Prostate gland (tissue), 2 donors: ENCODE results near the gene CADPS2. TPM values are rescaled to one million over a fixed set of nuclear protein-coding genes. Genes with fewer than 3 reads are reported as not detected.

Experiments used
- DNase-seq: peaks from one replicate; pipeline ENCODE4 v3.0.0-alpha.2; 2019; ENCODE audit warnings: low spot score
- H3K27ac ChIP-seq, 2 donors: fragments of 200-600 bp; sonication (generic); 2 replicates each; pipeline ENCODE4 v1.5.1; 2017 to 2019
- H3K27me3 ChIP-seq: fragments of 200-600 bp; sonication (generic); replicated peaks from 2 replicates; pipeline ENCODE4 v1.5.1; 2019; ENCODE audit not compliant: insufficient read depth
- H3K36me3 ChIP-seq, 2 donors: fragments of 200-600 bp; sonication (generic); 1 replicate in 1 of 2; 2 replicates in 1 of 2; pipeline versions ENCODE4 v1.5.1 to v1.8.1; 2017 to 2019
- H3K4me1 ChIP-seq: fragments of 200-600 bp; sonication (generic); replicated peaks from 2 replicates; pipeline ENCODE4 v1.5.1; 2019
- H3K4me3 ChIP-seq, 2 donors: fragments of 200-600 bp; sonication (generic); 2 replicates each; pipeline ENCODE4 v1.5.1; 2017 to 2019
- H3K9me3 ChIP-seq: fragments of 200-600 bp; sonication (generic); 2 replicates; pipeline ENCODE4 v1.5.1; 2017
- POLR2A ChIP-seq: fragments of 450-650 bp; IDR thresholded peaks from one replicate; pipeline ENCODE4 v1.6.1; 2016; ENCODE audit warnings: antibody characterized with exemption, mild to moderate bottlenecking
- POLR2AphosphoS5 ChIP-seq: sonication (generic); formaldehyde crosslinking; IDR thresholded peaks from one replicate; pipeline ENCODE4 v1.6.1; 2017; ENCODE audit warnings: antibody characterized with exemption
- WGBS: methylation state at CpG from one replicate; pipeline ENCODE4 v1.1.5; 2018; 5-methylcytosine and 5-hydroxymethylcytosine counted together
- intact Hi-C: fragments of 100-400 bp; cut with DNase I; formaldehyde crosslinking; loops from one replicate; pipeline ENCODE4 v1.14.2; 2022
- total RNA-seq, 2 donors: library from RNA; depleted of rRNA; stranded (reverse); fragments of >200 nt; gene quantifications; one replicate each; pipeline ENCODE4 v1.1.0, GENCODE V29; 2016
- TF ChIP-seq, protein P1 (sequence below), 4 experiments: fragments of 200-600 bp in 2 of 4; fragments of 450-650 bp in 2 of 4; sonication (generic) in 2 of 4; IDR thresholded peaks; 1 replicate in 3 of 4; 2 replicates in 1 of 4; pipeline ENCODE4 v1.5.1; 2016 to 2019; ENCODE audit warnings: antibody characterized with exemption in 4 of 4, mild to moderate bottlenecking in 2 of 4, moderate library complexity in 2 of 4

Gene CADPS2
- total RNA-seq, 2 donors from 2014 or later, result 22.2 to 50.4 TPM

DNA sequence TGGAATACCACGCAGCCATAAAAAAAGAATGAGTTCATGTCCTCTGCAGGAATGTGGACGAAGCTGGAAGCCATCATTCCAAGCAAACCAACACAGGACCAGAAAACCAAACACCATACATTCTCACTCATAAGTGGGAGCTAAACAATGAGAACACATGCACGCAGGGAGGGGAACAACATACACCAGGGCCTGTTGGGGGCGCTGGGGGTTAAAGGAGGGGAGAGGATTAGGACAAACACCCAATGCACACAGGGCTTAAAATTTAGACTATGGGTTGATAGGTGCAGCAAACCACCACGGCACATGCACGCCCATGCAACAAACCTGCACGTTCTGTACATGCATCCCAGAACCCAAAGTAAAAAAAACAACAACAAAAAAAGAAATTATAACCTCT is 210.6 kb downstream of the CADPS2 start:
- no peaks in the 10 kb centered on the region for H3K9me3 ChIP-seq
- H3K36me3 ChIP-seq, result no peaks in the 10 kb centered on the region
- H3K4me3 ChIP-seq, result no peak overlapping the region
- intact Hi-C loops, result no loop called here
- no peak overlapping the region for H3K27ac ChIP-seq
- 73% methylated on average over 7 of the region's 7 CpGs for WGBS
- TF ChIP-seq POLR2AphosphoS5 (no peak), POLR2A (no peak)
- TF ChIP-seq, protein P1, sequence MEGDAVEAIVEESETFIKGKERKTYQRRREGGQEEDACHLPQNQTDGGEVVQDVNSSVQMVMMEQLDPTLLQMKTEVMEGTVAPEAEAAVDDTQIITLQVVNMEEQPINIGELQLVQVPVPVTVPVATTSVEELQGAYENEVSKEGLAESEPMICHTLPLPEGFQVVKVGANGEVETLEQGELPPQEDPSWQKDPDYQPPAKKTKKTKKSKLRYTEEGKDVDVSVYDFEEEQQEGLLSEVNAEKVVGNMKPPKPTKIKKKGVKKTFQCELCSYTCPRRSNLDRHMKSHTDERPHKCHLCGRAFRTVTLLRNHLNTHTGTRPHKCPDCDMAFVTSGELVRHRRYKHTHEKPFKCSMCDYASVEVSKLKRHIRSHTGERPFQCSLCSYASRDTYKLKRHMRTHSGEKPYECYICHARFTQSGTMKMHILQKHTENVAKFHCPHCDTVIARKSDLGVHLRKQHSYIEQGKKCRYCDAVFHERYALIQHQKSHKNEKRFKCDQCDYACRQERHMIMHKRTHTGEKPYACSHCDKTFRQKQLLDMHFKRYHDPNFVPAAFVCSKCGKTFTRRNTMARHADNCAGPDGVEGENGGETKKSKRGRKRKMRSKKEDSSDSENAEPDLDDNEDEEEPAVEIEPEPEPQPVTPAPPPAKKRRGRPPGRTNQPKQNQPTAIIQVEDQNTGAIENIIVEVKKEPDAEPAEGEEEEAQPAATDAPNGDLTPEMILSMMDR (IDR thresholded peaks at IDR 0.05), result no peak
- no peak for DNase-seq
- no peaks in the 10 kb centered on the region for H3K27me3 ChIP-seq
- no peaks in the 10 kb centered on the region for H3K4me1 ChIP-seq

DNA sequence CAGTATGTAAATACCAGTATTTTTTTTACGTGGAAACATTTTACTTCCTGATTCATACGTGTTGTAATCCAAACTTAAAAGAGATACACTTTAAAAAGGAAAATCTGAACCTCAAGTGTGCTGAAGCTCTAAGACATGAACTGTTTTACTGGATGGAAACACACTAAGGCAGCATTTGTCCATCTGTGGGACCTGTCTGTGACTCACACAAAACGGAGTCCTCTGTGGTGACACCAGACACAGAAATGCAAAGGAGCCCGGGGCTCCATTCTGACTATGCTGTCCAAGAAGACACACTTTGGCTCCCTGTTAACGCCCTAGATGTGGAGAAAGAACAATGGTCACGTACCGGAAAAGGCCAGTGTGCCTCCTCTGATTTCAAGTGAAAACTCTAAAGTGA is 211.2 kb downstream of the CADPS2 start:
- no peaks in the 10 kb centered on the region for H3K27me3 ChIP-seq
- H3K36me3 ChIP-seq, result no peaks in the 10 kb centered on the region
- no peaks in the 10 kb centered on the region for H3K4me1 ChIP-seq
- peak overlapping the region in 1 of 2 donors; percentile 14 for H3K4me3 ChIP-seq
- intact Hi-C loops, result no loop called here
- peak overlapping the region; percentile 55 for H3K27ac ChIP-seq
- peak; percentile 27 for DNase-seq
- TF ChIP-seq POLR2A (no peak), POLR2AphosphoS5 (no peak)
- TF ChIP-seq, protein P1 (IDR thresholded peaks at IDR 0.05), result no peak
- WGBS, result 30% methylated on average over 7 of the region's 7 CpGs
- H3K9me3 ChIP-seq, result no peaks in the 10 kb centered on the region

DNA sequence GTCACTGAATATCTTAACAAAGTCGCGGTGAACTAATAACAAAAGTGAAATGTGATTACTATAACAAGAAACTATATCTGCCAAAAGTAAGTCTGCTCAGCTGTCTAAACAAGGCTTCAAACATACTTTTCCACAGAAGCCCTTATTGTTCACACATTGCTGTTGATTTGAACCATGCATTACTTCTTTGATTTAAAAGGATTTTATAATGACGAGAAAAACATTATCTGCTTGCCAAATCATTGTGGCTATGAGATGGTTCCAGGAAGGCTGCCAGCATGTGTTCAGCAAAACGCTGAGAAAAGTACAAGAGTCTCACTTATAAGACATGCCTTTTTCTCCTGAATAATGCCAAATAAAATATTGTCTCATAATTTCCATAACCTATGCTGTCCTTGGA is 211.8 kb downstream of the CADPS2 start:
- peak overlapping the region in 1 of 2 donors; percentile 14 for H3K4me3 ChIP-seq

DNA sequence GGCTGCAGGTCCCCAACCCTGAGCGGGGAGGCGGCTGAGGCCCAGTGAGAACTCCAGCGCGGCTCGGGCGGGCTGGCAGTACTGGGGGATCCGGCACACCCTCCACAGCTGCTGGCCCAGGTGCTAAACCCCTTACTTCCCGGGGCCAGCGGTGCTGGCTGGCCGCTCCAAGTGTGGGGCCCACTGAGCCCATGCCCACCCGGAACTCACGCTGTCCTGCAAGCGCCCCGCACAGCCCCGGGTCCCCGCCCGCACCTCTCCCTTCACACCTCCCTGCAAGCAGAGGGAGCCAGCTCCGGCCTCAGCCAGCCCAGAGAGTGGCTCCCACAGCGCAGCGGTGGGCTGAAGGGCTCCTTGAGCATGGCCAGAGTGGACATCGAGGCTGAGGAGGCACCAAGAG is 212.3 kb downstream of the CADPS2 start:
- TF ChIP-seq POLR2A, result no peak
- TF ChIP-seq POLR2AphosphoS5, result no peak
- TF ChIP-seq, protein P1 (IDR thresholded peaks at IDR 0.05), result no peak
- DNase-seq, result no peak
- Histone ChIP-seq H3K27me3 (no peaks in the 10 kb centered on the region), H3K9me3 (no peaks in the 10 kb centered on the region), H3K27ac (peak overlapping the region; percentile 55), H3K4me1 (no peaks in the 10 kb centered on the region), H3K4me3 (no peak overlapping the region), H3K36me3 (no peaks in the 10 kb centered on the region)
- intact Hi-C loops, result no loop called here
- 80% methylated on average over 21 of the region's 21 CpGs for WGBS

More for the DNA sequence above, 211.8 kb downstream of the CADPS2 start:
- peak; percentile 63 for DNase-seq
- Histone ChIP-seq H3K27ac (peak overlapping the region; percentile 55), H3K4me1 (no peaks in the 10 kb centered on the region), H3K9me3 (no peaks in the 10 kb centered on the region), H3K27me3 (no peaks in the 10 kb centered on the region), H3K36me3 (no peaks in the 10 kb centered on the region)
- intact Hi-C loops, result no loop called here
- no peak for TF ChIP-seq POLR2A
- peak; percentile 40 for TF ChIP-seq POLR2AphosphoS5
- 5% methylated on average over 4 of the region's 4 CpGs for WGBS

DNA sequence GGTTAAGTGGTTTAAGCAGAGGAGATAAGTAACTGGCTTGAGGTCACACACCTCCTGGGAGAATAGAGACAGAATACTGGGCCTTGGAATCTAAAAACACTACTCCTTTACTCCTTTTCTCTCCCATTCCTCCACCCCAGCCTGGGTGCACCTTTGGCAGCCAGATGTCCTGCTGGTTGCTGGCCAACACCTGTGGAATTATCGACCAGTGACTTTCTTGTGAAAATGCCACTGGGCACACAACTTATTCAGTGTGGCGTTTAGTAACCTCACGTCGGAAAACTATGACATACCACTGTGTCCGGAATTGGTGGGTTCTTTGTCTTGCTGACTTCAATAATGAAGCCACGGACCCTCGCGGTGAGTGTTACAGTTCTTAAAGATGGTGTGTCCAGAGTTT is 213.7 kb downstream of the CADPS2 start:
- Histone ChIP-seq H3K4me3 (no peak overlapping the region), H3K27ac (no peak overlapping the region), H3K4me1 (no peaks in the 10 kb centered on the region), H3K9me3 (no peaks in the 10 kb centered on the region), H3K27me3 (no peaks in the 10 kb centered on the region), H3K36me3 (no peaks in the 10 kb centered on the region)
- WGBS, result 97% methylated on average over 8 of the region's 8 CpGs
- intact Hi-C loops, result no loop called here
- DNase-seq, result no peak
- no peak for TF ChIP-seq POLR2A
- TF ChIP-seq, protein P1 (IDR thresholded peaks at IDR 0.05), result no peak
- TF ChIP-seq POLR2AphosphoS5, result no peak
